AG10803 (cell line): ENCODE measurements around the gene KCNAB1.

Experiments used
- DNase-seq: peaks from one replicate; pipeline ENCODE4 v3.0.0; 2010; ENCODE audit warnings: low read depth
- H3K4me3 ChIP-seq: 2 replicates; pipeline ENCODE4 v1.5.1; 2011; ENCODE audit warnings: mild to moderate bottlenecking, low read length, control low read depth
- TF ChIP-seq, protein P1 (sequence below): conservative IDR thresholded peaks from 2 replicates; pipeline ENCODE4 v1.5.1; 2011; ENCODE audit warnings: mild to moderate bottlenecking, low read length, control low read depth, inconsistent platforms

KCNAB1 gene

DNA sequence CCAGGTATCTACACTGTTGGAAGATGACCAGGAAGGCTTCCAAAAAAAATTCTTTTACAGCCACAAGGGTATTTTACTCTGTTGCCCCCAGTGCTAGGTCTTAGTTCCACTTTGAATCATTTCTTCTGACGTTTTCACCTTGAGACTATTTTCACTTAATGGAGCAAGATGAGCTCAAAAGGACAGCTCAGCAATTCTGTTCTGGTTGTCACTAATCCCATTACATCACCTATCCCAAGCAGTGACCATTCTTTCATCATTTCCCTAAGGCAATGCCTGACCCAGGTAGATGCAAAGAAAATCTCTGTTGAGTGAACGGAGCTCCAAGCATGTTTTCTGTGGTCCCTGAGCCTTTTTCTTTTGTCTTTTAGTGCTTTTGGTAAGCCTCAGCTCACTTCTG, 210.0 kb downstream of the KCNAB1 start:
- TF ChIP-seq, protein P1, sequence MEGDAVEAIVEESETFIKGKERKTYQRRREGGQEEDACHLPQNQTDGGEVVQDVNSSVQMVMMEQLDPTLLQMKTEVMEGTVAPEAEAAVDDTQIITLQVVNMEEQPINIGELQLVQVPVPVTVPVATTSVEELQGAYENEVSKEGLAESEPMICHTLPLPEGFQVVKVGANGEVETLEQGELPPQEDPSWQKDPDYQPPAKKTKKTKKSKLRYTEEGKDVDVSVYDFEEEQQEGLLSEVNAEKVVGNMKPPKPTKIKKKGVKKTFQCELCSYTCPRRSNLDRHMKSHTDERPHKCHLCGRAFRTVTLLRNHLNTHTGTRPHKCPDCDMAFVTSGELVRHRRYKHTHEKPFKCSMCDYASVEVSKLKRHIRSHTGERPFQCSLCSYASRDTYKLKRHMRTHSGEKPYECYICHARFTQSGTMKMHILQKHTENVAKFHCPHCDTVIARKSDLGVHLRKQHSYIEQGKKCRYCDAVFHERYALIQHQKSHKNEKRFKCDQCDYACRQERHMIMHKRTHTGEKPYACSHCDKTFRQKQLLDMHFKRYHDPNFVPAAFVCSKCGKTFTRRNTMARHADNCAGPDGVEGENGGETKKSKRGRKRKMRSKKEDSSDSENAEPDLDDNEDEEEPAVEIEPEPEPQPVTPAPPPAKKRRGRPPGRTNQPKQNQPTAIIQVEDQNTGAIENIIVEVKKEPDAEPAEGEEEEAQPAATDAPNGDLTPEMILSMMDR = no peak
- DNase-seq = no peak
- H3K4me3 ChIP-seq = no peak overlapping the region

DNA sequence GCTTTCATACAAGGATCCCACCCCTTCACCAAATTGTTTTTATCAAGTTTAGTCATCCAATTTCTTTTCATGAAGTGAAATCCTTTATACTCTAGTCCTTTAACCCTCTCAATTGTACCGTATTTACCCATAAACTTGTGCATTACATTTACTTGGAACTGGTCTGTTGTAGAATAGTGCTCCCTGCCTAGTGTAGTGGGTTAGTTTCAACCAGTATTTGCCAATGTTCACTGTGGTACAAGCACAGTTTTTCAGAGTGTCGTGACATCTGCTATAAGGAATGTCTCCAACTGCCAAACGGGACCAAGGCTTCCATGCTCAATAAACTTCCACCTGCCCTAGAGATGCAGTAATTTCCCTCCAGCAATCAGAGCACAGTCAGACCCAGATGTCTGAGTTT, 211.9 kb downstream of the KCNAB1 start:
- TF ChIP-seq, protein P1 = no peak
- peak; percentile 18 for DNase-seq

DNA sequence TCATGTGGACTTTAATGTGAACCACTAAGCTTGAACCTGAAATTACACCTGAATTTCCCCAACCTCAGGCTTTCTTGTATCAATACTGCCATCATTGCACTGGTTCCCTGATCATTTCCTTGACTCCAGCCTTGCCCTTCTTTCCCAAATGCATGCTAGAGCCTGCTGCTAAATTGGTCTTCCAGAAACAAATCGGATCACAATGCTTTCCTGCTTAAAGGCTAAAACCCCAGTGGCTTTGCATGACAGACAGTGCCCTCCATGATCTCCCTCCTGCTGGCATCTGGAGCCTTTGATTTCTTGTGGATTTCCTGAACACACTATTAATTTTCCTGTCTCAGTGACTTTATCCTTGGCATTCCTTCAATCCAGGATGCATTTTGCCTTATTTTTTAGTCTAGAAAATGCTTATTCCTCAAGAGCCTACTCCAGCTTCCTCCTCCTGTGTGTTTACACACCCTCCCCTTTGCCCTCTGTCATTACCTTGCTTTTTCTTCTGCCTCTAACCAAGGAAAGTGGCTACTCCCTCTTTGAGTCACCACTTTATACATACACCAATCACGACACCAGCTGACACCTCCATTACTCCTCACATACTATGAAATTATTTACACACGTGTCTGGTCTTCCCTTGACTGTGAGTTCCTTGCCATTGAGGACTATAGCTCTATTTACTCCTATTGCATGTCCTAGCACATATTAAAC, 214.6 kb downstream of the KCNAB1 start:
- DNase-seq = no peak
- no peak overlapping the region for H3K4me3 ChIP-seq
- TF ChIP-seq, protein P1 = no peak

More for the DNA sequence above, 211.9 kb downstream of the KCNAB1 start:
- no peak overlapping the region for H3K4me3 ChIP-seq

DNA sequence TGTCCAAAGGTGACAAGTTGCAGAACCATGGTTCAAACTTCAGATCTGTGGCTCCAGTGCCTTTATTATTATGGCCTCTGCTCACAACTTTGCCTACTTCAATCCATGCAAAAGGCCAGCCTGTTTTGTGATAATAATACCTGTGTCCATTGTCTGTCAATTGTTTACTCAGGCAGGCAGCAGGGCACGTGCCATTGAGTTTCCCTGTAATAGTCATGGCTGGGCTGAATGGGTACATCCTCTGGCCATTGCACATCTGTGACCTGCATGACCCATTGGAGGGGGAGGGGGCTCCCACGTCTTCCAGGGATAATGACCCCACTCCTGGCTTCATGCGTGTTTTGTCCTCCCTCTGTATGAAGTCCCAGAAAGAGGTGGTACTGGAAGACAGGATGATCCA, 219.1 kb downstream of the KCNAB1 start:
- no peak overlapping the region for H3K4me3 ChIP-seq
- DNase-seq = no peak
- TF ChIP-seq, protein P1 = no peak

DNA sequence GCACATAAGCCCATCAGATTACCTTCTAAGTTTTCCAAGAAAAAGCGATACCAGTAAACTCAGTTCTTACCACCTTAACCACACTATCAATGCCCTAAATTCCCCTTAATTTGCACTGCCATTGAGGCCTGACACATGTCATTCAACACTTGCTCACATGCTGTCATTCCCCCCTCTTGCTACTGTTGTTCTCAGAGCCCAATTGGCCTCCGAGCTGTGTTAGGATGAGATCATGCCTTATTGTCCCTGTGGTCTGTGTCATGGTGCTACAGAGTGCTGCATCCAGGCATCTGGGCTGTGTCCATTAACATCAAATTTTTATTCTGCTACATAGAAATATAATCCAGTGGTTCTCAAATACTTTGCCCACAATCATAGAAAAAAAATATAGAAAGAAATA, 221.0 kb downstream of the KCNAB1 start:
- DNase-seq = no peak
- TF ChIP-seq, protein P1 = no peak

DNA sequence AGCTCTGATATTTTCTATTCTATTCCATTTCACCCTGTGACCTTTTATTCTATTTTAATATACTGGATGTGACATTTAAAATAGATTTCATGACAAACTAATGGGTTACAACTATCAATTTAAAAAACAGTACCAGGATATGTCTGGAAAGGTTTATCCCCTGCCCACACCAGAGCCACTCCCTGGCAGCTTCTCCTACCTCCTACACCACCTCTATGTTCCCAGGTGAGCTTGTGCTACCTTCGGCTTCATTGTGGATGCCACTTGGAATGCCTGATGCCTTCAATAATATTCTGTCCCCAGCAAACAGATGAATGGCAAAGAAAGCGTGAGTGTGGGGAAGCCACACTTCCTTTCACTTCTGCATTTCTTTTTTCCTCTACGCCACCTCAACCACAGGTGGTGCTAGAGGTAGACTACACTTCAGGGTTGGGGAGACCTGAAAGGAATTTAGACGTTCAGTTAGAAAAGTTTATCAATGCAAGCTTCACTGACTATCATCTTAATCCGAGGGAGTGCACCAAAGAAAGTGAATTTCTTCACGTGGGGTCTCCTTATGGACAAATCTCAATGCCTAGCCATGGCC, 221.5 kb downstream of the KCNAB1 start:
- TF ChIP-seq, protein P1 = no peak
- H3K4me3 ChIP-seq = no peak overlapping the region
- no peak for DNase-seq

More for the DNA sequence above, 221.0 kb downstream of the KCNAB1 start:
- no peak overlapping the region for H3K4me3 ChIP-seq

DNA sequence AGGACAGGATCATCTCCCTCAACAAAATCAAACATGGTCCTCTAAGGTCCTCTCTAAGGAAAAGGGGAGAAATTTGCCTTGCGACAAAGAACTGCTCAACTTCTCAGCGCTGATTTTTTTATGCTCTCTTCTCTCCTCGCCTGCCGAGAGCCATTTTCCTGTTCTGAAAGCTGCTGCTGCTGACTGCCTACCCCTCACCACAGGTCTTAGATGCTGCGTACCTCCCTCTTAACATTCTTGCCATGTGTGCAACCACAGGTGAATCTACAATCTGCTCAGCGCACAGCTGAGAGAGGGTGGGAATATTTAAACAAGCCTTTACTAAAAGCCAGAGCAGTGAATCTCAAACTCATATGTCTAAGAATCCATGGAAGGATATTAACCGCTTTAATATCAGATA, 223.8 kb downstream of the KCNAB1 start:
- H3K4me3 ChIP-seq = no peak overlapping the region
- no peak for DNase-seq
- TF ChIP-seq, protein P1 = no peak
